GM21786 (cell line): ENCODE results near the gene DIPK1B.

Experiments
- ATAC-seq: cut with Tn5 transposase; IDR thresholded peaks from one replicate; pipeline ENCODE4 v1.9.1; 2021; ENCODE audit not compliant: unreplicated experiment

DIPK1B gene

DNA sequence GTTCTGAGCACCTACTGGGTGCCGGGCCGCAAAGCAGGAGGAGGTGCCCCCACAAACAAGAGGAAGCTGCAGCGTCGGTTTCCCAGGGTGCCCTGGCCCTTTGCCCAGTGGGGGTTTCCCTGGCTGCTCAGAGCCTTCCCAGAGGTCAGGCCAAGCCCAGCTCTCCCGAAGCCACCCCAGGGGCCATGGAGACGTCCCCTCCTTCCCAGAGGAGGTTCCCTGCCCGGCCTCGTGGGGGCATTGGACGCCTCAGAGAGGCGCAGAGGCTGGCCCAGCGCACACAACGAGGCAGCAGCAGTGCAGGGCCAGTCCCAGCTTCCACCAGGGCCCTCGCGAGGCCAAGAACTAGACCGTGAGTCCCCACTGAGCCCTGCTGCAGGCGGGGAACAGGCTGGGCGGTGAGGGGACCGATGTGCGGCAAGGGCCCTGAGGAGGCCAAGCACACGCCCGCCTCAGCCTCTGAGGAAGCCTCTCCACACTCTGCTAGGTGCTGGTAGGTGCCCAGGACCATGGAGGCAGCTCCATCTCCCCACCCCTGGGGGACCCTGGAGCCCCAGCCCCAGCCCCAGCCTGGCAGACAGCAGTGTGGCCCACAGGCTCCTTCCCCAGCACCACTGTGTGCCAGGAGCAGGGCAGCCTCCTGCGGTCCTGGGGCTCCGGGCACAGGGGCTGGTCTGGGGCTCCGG is 7.0 kb downstream of the DIPK1B start:
- no peak for ATAC-seq

DNA sequence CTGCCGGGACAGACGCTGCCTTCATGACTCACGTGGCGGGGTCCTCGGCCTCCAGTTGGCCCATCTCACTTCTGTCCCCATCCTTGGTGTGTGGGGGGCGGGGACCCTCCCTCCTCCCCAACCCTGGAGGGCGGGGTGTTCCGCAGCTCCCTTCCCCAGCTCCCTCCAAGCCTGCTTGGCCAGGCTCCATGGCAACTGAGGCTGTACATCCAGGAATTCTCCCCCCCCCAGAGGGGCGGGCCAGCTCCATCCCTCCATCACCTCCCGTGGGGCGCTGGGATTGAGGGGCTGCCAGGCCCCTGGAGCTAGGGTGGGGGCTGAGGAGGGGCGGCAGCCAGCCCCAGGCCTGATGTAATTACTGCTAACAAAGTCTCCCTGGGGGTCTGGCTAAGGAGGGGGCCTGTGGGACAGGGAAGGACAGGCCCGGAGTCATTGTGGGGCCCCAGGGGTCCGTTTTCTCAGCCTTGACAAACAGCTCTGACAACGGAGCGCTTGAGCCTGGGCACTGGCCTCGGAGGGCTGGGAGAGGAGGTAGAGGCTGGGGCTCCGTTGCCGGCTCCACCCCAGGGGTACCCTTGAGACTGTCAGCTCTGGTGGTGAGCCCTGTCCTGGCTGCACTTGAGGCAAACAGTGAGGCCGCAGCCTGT is 8.0 kb downstream of the DIPK1B start:
- ATAC-seq, result no peak

DNA sequence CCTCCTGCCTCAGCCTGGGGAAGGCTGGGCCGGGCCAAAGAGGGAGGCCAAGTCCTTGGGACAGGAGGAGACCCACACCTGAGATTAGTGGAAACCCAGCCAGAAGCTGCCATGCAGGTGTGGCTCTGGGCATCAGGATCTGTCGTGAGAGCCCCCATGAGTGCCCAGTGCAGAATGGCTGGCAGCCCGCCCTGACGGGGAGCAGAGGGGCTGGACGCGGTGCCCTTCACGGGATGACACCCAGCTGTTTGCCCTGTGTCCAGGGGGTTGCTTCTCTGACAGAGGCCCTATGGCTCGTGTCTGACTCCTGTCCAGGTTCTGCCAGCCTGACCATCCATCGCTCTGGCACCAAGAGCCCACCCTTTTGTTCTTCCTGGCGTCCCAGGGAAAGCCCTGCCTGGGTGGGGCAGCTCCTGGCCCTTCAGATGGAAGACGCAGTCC is 8.5 kb downstream of the DIPK1B start:
- no peak for ATAC-seq

DNA sequence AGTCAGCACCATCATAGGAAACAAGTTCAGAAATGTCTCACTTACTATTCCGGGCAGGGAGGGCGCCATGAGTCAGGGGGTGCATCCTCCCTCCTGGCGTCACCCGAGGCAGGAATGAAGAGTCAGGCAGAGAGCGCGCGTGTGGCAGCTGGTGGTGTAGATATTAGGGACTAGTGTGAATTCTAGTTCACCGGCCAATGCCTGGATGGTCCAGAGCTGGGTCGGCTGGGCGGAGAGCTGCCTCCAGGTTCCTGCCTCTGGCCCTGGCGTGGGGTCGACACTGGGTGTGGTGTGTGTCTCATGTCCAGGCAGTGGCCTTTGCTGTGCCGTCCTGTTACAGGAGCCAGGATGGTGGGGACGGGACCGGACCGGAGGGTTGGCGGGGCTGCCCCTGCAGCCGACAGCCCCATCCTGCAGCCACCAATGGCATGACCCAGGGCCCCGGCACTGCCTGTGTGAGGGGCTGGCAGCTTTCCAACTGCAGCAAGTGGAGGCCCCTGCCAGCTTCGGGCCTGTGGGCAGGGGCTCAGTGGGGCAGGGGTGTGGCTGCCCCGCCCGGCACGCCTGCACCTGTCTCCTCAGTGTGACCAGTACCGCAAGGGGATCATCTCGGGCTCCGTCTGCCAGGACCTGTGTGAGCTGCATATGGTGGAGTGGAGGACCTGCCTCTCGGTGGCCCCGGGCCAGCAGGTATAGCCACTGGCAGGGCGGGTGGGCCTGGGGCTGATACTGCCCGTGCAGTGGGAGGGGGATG is 9.1 kb downstream of the DIPK1B start:
- ATAC-seq, result no peak

DNA sequence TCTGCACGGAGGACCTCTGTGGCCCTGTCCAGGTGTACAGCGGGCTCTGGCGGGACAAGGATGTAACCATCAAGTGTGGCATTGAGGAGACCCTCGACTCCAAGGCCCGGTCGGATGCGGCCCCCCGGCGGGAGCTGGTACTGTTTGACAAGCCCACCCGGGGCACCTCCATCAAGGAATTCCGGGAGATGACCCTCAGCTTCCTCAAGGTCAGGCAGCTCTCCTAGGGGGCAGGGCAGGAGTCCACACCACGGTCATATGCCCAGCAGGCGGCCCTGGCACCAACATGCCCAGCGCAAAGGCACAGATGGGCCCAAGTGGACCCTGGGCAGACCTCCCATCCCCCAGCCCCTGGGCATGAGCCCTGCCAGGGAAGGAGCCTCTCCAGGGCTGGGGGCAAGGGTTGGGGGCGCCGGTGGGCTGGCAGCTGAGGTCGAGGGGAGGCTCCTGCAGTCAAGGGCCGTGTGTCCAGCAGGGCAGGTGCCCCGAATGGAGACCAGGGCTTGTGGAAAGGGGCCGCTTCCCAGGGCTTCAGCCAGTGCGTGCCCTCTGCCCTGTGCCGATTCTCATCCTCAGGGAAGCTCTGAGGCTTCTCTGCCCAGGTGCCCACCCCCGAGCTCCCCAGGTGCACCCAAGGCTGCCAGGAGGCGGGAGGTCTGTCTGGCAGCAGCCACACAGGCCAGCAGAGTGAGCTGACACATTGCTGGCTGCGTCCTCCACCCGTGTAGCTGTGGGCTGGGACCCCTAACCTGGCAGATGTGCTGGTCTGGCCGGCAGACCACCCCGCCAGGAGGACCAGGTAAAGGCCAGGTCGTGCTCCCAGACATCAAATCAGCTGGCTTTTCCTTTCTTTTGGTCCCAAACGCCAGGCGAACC is 10.0 kb downstream of the DIPK1B start:
- no peak for ATAC-seq

DNA sequence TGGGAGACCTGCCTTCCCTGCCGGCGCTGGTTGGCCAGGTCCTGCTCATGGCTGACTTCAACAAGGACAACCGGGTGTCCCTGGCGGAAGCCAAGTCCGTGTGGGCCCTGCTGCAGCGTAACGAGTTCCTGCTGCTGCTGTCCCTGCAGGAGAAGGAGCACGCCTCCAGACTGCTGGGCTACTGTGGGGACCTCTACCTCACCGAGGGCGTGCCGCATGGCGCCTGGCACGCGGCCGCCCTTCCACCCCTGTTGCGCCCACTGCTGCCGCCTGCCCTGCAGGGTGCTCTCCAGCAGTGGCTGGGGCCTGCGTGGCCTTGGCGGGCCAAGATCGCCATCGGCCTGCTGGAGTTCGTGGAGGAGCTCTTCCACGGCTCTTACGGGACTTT is 10.6 kb downstream of the DIPK1B start:
- no peak for ATAC-seq

DNA sequence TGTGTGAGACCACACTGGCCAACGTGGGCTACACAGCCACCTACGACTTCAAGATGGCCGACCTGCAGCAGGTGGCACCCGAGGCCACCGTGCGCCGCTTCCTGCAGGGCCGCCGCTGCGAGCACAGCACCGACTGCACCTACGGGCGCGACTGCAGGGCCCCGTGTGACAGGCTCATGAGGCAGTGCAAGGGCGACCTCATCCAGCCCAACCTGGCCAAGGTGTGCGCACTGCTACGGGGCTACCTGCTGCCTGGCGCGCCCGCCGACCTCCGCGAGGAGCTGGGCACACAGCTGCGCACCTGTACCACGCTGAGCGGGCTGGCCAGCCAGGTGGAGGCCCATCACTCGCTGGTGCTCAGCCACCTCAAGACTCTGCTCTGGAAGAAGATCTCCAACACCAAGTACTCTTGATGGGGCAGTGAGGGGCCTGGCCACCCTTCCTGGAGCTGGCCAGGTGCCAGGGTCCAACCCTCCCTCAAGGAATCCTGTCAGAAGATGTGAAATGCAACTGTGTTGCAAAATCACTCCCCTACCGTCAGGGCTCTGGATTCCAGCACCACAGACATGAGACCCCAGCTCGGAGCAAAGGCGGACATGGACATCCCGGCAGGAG is 11.1 kb downstream of the DIPK1B start:
- ATAC-seq, result no peak

DNA sequence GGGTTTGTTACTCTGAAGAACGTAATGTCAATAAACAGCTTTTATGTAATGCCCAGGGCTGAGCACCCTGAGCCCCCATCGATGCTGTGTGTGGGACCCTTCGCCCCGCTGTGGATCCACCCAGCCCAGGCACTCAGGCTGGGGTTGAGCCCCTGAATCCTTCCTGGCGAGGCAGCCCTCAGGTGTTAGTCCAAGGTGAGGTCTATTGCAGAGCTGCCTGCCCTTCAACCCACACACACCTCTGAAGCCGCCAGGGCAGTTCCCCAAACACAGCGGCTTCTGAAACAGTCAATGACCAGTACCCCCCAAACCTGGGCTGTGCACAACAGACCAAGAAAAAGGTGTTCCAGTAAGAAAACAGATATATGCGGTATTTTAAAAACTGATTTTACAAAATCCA is 11.6 kb downstream of the DIPK1B start:
- no peak for ATAC-seq

DNA sequence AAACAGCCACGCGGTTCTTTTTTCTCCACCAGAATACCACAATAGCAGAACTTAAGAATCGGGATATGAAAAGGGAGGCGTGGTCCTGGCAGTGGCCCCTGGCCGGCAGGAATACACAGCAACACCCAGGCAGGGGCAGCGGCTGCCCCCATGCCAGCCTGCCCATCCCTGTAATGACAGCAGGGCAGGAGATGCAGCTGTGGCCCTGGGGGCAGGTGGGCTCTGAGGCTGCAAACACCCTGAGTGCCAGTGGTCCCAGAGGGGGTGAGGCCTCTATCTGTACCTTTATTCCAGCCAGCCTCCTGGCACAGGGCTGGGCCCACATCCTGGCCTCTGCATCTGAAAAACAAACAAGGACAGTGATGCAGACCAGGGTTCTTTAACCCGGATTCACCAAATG is 12.4 kb downstream of the DIPK1B start:
- no peak for ATAC-seq

DNA sequence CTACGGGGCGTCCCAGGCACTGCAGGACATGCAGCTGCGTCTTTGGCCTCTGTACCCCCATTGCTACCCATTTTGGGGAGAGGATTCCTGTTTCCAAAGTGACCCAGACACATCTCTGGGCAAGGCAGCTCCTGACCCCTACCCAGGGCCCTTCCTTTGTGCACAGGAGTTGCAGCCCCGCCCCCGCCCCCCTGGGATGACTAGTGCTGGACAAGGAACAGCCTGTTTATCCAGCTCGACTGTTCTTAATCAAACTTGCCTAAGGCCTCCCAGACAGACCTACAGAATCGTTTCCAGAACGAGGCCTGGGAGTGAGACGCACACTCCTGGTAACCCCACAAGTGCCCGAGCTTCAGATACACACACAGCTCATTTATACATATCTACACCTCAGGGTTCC is 13.2 kb downstream of the DIPK1B start:
- ATAC-seq, result no peak

DNA sequence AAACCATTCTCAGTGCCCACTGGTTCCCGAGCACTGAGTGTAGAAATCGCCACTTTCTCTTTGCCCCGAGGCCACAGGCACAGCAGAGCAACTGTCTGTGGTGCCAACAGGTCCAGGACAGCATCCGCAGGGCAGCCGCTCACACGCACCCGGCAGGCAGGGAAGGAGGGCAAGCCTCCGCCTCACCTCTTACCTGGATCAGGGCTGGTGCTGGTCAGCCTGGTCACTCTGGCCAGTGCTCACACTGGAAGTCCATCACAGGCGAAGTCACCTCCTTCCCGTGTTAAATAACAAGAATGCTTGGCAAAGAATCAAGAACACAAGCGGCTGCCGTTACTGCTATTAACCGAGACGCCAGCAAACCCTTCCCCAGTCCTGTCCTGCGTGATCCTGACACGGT is 13.7 kb downstream of the DIPK1B start:
- no peak for ATAC-seq

DNA sequence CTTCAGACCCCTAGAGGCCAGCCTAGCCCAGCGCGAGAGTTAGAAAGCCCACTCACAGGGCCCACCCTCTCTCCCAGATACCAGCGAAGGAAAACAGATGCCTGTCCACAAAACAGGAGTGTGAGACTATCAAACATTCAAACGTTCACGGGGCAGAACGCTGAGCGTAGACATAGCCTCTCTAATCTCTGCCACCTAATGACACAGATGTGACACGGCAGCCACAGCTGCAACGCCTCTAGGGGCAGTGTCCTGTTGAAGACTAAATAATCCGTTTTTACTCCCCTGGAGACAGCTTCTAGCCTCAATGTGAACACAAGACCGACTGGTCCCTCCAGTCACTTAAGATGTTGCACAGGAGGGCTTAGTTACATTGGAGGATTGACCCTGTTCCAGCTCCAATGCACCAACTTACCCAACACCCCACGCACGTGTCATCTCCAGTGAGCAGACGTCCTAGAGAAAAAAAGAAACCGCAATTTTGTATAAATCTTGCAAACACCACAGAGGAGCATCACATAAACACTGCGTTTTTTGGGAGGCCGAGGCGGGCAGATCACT is 14.3 kb downstream of the DIPK1B start:
- no peak for ATAC-seq

DNA sequence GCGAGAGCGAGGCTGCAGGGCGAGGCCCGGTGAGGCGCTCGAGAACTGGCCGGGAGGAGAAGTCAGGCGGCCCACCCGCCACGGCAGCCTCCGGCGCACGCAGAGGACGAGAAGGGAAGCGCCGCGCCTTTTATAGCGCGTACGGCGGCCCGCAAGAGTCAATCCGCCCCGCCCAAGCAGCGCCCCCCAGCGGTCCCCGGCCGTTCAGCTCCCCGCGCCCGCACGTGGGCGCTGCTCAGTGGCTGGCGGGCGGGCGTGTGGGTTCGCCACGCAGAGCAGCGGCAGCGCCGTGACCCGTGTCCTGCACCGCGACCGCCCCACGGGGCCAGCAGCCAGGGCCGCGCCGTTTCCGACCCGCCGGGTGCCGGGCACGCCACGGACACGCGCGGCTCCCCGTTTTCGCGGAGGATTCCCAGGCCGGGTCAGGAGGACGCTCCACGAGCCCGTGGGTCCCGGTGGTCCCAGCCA is 15.7 kb downstream of the DIPK1B start:
- ATAC-seq, result peak; percentile 69

DNA sequence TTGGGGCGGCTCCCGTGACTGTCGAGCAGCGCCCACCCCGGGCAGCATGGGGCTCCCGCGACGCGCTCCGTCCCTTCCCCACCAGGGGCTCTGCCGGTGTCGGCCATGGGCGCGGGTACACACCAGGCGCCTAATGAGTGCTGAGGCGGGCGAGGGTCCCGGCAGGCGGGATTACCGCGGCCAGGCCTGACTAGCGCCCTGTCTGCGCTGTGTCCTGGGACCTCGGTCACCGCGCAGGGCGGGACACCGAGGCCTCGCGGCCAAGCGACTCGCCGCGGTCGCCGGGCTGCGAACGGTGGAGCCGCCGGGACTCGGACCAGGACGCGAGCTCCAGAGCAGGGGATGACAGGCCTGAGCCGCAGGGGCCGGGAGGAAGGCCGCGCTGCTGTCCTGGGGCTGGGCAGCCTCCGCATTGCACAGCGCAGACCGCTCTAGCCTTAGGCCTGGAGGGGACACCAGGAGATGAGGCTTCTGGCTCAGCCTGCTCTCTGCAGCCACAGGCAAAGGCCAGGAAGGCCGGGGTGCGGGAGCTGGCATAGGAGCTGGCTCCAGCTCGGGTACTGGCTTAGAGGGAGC is 16.3 kb downstream of the DIPK1B start:
- peak; percentile 12 for ATAC-seq

DNA sequence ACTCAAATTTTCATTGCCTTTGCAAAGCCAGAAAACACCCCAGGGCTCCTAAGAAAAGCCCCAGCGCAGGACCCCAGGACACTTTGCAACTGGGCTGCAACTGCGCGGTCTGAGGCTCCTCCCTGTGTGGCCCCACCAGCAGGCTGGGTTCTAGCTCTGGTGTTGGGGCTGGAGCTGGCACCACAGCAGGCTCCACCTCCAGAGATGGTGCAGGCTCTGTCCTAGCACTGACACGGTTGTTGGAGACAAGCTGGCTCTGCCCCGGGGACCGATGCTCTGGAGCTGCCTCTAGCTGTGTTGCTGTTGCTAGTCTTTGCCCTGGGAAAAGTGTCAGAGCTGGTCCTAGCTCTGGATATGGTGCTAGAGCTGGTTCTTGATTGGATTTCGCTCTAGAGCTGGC is 16.8 kb downstream of the DIPK1B start:
- no peak for ATAC-seq

DNA sequence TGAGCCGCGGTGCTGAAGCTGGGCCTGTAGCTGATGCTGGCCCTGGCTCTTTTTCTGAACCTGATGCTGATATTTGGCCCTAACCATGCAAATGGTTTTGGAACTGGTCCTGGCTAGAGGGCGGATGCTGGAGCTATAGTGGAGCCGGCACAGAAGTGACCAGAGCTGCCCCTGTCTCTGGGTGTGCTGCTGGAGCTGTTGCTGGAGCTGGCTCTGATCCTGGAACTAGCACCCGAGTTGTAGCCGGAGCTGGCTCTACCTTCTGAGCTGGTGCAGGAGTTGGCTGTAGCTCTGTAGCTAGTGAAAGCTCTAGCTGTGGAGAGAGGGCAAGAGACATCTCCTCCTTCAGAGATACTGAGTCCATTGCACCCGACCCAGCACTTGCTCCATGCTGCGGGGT is 17.6 kb downstream of the DIPK1B start:
- ATAC-seq, result no peak

DNA sequence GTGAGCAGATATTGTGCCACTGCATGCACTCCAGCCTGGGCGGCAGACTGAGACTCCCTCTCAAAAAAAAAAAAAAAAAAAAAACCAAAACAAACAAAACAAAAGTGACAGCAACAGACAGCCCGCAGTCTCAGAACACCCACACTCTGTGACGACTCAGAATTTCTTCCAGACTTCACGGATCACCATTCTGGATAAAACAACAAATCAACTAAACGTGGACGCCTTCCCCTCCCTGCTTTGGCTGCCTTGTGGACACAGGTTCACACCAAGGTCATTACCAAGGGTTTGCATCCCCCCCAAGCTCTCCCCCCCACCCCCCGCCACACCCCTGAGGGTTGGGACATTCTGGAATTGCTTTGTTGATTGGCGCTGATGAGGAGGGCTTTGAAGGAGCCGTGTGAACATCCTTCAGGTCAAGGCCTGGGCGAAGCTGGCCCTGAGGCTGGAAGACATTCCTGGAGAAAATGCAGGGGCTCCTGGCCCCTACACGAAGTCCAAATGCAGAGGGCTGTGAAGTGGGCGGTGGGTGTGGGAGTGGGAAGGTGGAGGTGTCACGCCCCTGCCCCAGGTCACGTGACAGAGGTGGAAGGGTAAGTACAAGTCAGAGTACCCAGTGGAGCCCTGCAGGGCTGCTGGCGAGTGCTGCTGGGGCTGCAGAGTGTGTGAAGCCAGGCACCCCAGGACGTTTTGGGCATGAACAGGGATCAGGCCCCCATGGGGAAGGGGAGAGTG is 20.2 kb downstream of the DIPK1B start:
- no peak for ATAC-seq

DNA sequence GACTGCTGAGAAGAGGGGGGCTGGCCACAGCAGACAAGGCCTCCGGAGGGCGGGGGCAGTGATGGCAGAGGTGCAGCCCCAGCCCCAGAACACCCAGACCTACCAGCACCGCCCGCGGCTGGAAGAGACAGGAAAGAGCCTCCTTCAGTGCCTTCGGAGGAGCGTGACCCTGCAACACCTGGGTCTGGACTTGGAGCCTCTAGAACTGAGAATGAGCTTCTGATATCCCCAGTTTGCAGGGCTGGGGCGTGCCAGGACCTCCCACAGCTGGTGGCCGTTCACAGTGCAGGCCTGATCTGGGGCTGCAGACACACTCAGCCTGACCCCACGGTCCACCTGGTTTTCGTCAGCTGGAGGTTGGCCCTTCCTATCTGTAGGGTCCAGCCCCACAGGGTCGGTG is 21.2 kb downstream of the DIPK1B start:
- ATAC-seq, result no peak

DNA sequence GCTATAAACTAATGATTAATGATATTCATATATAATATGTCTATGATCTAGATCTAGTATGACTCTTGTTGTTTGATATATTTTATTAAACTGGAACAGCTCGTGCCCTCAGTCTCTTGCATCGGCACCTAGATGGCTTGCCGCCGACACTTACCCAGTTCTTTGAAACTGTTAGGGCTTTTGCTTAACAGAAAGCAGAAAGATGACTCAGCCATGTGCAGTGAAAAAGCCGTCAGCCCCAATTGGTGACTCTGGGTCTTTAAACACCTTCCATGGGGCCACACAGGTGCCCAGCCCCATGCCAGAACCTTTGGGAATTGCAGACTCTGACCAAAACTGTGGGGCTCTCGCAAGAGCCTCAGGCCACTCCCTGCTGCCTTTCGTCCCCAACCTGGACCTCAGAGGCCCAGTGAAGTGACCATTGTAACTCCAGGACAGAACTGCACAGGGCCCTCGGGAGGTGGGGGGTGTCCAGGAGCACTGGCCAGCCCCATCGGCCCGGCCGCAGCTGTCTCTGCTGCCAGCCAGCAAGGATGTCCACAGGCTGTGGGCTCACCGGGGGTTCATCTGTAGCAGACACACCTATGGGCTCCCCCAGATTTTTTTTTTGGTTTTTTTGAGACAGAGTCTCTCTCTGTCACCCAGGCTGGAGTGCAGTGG is 22.6 kb downstream of the DIPK1B start:
- ATAC-seq, result no peak
